CD4-positive, alpha-beta T cell treated with Interferon gamma for 1 hour (primary cell): ENCODE results near the gene CRPPA.
"Not testable (repeated sequence)": the region's sequence is repeated elsewhere in the genome, so short reads cannot be mapped to it uniquely, and the experiment has no call there.

ENCODE experiments used
- DNase-seq: peaks from one replicate; pipeline ENCODE4 v3.0.0-alpha.2; 2020

Gene CRPPA

GRCh38 chr7:16396766-16397500, 24.4 kb downstream of the CRPPA start:
- no peak for DNase-seq

GRCh38 chr7:16395121-16395520, 26.2 kb downstream of the CRPPA start:
- DNase-seq = no peak

- DNase-seq = no peak
Observed at GRCh38 chr7:16393862-16394422, 27.4 kb downstream of the CRPPA start.

GRCh38 chr7:16392990-16393523, 28.3 kb downstream of the CRPPA start:
- DNase-seq = no peak

- DNase-seq = not testable (repeated sequence)
Observed at GRCh38 chr7:16383786-16384185, 37.6 kb downstream of the CRPPA start.

GRCh38 chr7:16383103-16383502, 38.2 kb downstream of the CRPPA start:
- not testable (repeated sequence) for DNase-seq
